ENCODE measurements around the gene DHRS1. TPM values are rescaled to one million over a fixed set of nuclear protein-coding genes. Genes with fewer than 3 reads are reported as not detected.
"Not testable (repeated sequence)": the region's sequence is repeated elsewhere in the genome, so short reads cannot be mapped to it uniquely, and the experiment has no call there.

DHRS1 gene
- total RNA-seq, 2 donors from 2014 or later = 28.5 to 29.0 TPM

GRCh38 chr14:24334431-24335291, 35.1 kb upstream of the DHRS1 start, which contains the start of gene ADCY4:
Gene ADCY4 (minus strand): TSS chr14:24335071. CDS start chr14:24334652, 419 bp downstream.
- peak in 1 of 2 donors; percentile 42 for DNase-seq
- peaks cover 0 to 2% of the 10 kb centered on the region in 2 donors for H3K36me3 Mint-ChIP-seq (ENCODE audit: insufficient read depth in 2 of 2)
- peaks cover 30% of the 10 kb centered on the region for H3K27me3 Mint-ChIP-seq (ENCODE audit: low read depth)
- peak within 1 kb of the TSS; percentile 71 to 83 for H3K4me3 Mint-ChIP-seq
- peaks cover 54% of the 10 kb centered on the region for H3K4me1 Mint-ChIP-seq (ENCODE audit: low read depth)
- ATAC-seq (replicated peaks in 1 of 2) = peak in 1 of 2 donors; percentile 25
- no peaks in the 10 kb centered on the region for H3K9me3 Mint-ChIP-seq
- no peak within 1 kb of the TSS for H3K27ac Mint-ChIP-seq

DNA sequence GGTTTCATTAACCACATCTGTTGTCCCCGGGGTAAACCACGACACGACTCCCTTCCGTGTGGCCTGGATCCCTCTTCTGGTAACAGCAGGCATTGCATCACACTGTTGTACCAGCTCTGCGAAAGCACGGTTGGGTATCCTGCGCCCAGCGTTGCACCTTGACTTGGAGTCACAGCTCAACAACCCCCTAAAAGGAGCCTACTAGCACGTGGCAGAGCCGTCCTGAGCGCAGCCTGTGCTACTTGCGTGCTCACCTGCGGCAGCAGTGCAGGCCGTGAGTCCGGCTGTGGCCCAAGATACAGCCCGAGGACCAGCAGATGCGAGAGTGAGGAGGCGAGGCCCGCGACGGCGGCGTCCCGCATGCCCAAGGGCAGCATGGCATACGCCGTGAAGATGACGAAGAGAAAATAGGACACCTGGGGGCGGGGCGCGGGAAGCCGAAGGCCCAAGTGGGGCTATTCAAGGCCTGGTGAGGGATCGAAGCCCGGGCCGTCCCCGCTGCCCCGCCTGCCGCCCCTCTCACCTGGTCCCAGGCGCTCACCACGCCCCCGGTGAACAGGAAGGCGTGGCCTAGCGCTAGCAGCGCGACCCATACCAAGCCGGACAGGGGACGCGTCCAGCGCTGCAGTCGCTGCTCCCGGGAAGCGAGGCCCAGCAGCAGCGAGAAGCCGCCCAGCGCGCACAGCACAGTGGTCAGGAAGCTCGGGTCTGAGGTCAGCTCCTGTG, 32.9 kb upstream of the DHRS1 start:
- H3K4me1 Mint-ChIP-seq (ENCODE audit: low read depth) = peaks cover 55% of the 10 kb centered on the region

DNA sequence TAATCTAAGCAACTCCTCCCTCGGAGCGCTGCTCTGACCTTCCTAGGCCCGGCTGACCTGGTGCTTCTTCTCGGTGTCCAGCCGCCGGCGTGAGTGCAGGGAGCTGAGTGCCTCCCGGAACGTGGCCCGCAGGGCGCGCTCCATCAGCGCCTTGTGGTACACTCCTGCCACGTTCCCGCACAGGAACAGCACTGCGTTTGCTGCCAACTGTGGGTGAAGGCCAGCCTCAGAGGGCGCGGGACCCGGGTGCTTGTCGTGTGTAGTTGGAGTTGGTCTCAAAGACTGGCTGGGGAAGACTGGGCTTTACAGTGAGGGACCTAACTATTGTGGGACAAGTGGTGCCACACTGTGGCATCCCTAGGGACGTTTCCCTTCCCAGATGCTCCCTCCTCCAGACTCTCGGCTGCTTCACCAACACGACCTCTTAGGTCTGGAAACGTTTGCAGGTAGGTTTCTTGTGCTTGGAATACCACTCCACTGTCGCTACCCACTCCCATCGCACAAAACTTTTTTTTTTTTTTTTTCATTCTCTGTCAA, 32.2 kb upstream of the DHRS1 start:
- ATAC-seq (replicated peaks in 1 of 2) = peak in 1 of 2 donors; percentile 3
- H3K4me1 Mint-ChIP-seq (ENCODE audit: low read depth) = peaks cover 54% of the 10 kb centered on the region

More for the DNA sequence above, 32.9 kb upstream of the DHRS1 start:
- Mint-ChIP-seq H3K27me3 (ENCODE audit: low read depth) (peaks cover 30% of the 10 kb centered on the region), H3K36me3 (ENCODE audit: insufficient read depth in 2 of 2) (peaks cover 0 to 2% of the 10 kb centered on the region in 2 donors), H3K4me3 (peak overlapping the region; percentile 83 to 86), H3K27ac (peak overlapping the region; percentile 17), H3K9me3 (no peaks in the 10 kb centered on the region)
- DNase-seq (peak; percentile 84 to 87), ATAC-seq (replicated peaks in 1 of 2) (peak; percentile 78 to 81)

GRCh38 chr14:24330973-24331674, 31.5 kb upstream of the DHRS1 start:
- Mint-ChIP-seq H3K4me1 (ENCODE audit: low read depth) (peaks cover 54% of the 10 kb centered on the region), H3K4me3 (no peak overlapping the region), H3K9me3 (no peaks in the 10 kb centered on the region), H3K36me3 (ENCODE audit: insufficient read depth in 2 of 2) (no peaks in the 10 kb centered on the region), H3K27ac (no peak overlapping the region), H3K27me3 (ENCODE audit: low read depth) (peaks cover 30% of the 10 kb centered on the region)
- no peak for DNase-seq
- ATAC-seq (replicated peaks in 1 of 2) = no peak

More for the DNA sequence above, 32.2 kb upstream of the DHRS1 start:
- peak overlapping the region; percentile 17 for H3K27ac Mint-ChIP-seq
- H3K4me3 Mint-ChIP-seq = peak overlapping the region; percentile 83 to 86
- no peak for DNase-seq
- no peaks in the 10 kb centered on the region for H3K9me3 Mint-ChIP-seq
- H3K27me3 Mint-ChIP-seq (ENCODE audit: low read depth) = peaks cover 30% of the 10 kb centered on the region
- H3K36me3 Mint-ChIP-seq (ENCODE audit: insufficient read depth in 2 of 2) = peaks cover 0 to 2% of the 10 kb centered on the region in 2 donors

DNA sequence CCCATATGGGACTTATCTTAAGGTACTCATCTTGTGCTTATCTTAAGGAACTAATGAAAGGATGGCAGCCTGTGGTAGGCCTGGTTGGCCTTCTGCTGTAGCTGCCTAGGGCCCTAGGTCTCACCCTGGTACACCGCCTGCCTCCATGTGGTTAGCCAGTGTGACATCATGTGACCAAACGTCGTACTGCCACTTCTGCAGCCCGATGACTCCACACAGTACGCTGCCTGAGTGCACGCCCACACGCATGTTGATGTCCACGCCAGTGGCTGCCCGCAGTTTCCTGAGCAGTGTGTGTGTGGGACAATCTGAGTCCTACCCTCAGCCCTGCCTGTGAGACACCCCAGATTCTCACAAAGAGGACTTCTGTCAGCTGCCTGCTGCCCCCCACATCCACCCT, 30.2 kb upstream of the DHRS1 start:
- peaks cover 47% of the 10 kb centered on the region for H3K4me1 Mint-ChIP-seq (ENCODE audit: low read depth)
- H3K4me3 Mint-ChIP-seq = no peak overlapping the region
- no peak overlapping the region for H3K27ac Mint-ChIP-seq
- ATAC-seq (replicated peaks in 1 of 2) (peak; percentile 45 to 57), DNase-seq (peak; percentile 67 to 72)
- H3K27me3 Mint-ChIP-seq (ENCODE audit: low read depth) = peaks cover 21% of the 10 kb centered on the region
- H3K36me3 Mint-ChIP-seq (ENCODE audit: insufficient read depth in 2 of 2) = no peaks in the 10 kb centered on the region
- H3K9me3 Mint-ChIP-seq = no peaks in the 10 kb centered on the region

GRCh38 chr14:24329073-24329663, 29.6 kb upstream of the DHRS1 start:
- H3K4me3 Mint-ChIP-seq = no peak overlapping the region
- DNase-seq (no peak), ATAC-seq (replicated peaks in 1 of 2) (no peak)
- no peak overlapping the region for H3K27ac Mint-ChIP-seq
- H3K9me3 Mint-ChIP-seq = no peaks in the 10 kb centered on the region
- H3K36me3 Mint-ChIP-seq (ENCODE audit: insufficient read depth in 2 of 2) = no peaks in the 10 kb centered on the region
- peaks cover 20% of the 10 kb centered on the region for H3K27me3 Mint-ChIP-seq (ENCODE audit: low read depth)
- peaks cover 41% of the 10 kb centered on the region for H3K4me1 Mint-ChIP-seq (ENCODE audit: low read depth)

- not testable (repeated sequence) for H3K4me3 Mint-ChIP-seq; H3K9me3 Mint-ChIP-seq; H3K27ac Mint-ChIP-seq; DNase-seq; H3K36me3 Mint-ChIP-seq (ENCODE audit: insufficient read depth in 2 of 2); ATAC-seq (replicated peaks in 1 of 2)
- Mint-ChIP-seq H3K4me1 (ENCODE audit: low read depth) (peaks cover 31% of the 10 kb centered on the region), H3K27me3 (ENCODE audit: low read depth) (peaks cover 15% of the 10 kb centered on the region)
These were observed 28.3 kb upstream of the DHRS1 start for GRCh38 chr14:24327914-24328313.

- Mint-ChIP-seq H3K9me3 (no peaks in the 10 kb centered on the region), H3K4me3 (no peak overlapping the region), H3K27me3 (ENCODE audit: low read depth) (peaks cover 11% of the 10 kb centered on the region), H3K36me3 (ENCODE audit: insufficient read depth in 2 of 2) (no peaks in the 10 kb centered on the region), H3K27ac (no peak overlapping the region), H3K4me1 (ENCODE audit: low read depth) (peaks cover 28% of the 10 kb centered on the region)
- ATAC-seq (replicated peaks in 1 of 2) = no peak
- DNase-seq = no peak
These were observed 27.7 kb upstream of the DHRS1 start for GRCh38 chr14:24327303-24327702.

DNA sequence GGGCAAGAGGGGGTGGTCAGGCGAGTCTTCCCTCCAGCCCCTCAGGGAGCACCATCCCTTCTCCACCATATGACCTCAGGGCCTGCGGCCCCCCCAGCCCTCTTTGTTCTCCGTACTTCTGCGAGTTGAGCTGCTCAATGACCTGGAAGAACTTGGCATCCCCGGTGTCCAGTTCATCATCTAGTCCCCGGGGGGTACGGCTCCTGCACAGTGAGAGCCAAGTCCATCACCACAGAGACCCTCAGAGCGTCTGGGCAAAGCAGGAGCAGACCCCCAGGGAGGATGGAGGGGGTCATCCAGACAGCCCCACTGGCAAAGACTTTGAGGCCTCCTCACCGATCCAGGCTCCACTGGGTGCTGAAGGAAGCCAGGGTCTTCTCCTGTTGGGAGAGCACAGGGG, 26.4 kb upstream of the DHRS1 start:
- DNase-seq (no peak), ATAC-seq (replicated peaks in 1 of 2) (no peak)
- no peak overlapping the region for H3K4me3 Mint-ChIP-seq
- no peak overlapping the region for H3K27ac Mint-ChIP-seq
- peaks cover 2% of the 10 kb centered on the region for H3K27me3 Mint-ChIP-seq (ENCODE audit: low read depth)
- no peaks in the 10 kb centered on the region for H3K9me3 Mint-ChIP-seq
- H3K36me3 Mint-ChIP-seq (ENCODE audit: insufficient read depth in 2 of 2) = no peaks in the 10 kb centered on the region
- peaks cover 22% of the 10 kb centered on the region for H3K4me1 Mint-ChIP-seq (ENCODE audit: low read depth)

GRCh38 chr14:24325041-24325530, 25.5 kb upstream of the DHRS1 start:
- H3K4me3 Mint-ChIP-seq = no peak overlapping the region
- H3K36me3 Mint-ChIP-seq (ENCODE audit: insufficient read depth in 2 of 2) = no peaks in the 10 kb centered on the region
- DNase-seq (no peak), ATAC-seq (replicated peaks in 1 of 2) (no peak)
- no peaks in the 10 kb centered on the region for H3K27me3 Mint-ChIP-seq (ENCODE audit: low read depth)
- no peaks in the 10 kb centered on the region for H3K9me3 Mint-ChIP-seq
- peaks cover 21% of the 10 kb centered on the region for H3K4me1 Mint-ChIP-seq (ENCODE audit: low read depth)
- no peak overlapping the region for H3K27ac Mint-ChIP-seq

DNA sequence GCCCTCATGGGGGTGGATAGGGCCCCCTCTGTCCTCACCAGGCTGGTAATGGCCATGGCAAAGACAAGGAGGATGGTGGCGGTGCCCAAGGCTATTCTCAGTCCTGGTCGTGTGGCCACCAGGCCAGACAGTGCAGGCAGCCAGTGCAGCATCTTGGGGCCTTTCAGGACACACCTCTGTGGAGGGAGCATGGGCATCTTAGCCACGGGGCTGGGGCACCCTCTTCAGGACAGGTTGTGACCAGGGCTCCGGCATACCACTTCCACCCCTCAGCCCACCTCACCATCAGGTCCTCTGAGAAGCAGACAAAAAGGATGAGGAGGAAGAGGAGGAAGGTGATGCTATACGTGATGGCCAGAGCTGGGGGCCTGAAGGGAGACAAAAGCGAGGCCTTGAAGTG, 24.4 kb upstream of the DHRS1 start:
- ATAC-seq (replicated peaks in 1 of 2) = no peak
- Mint-ChIP-seq H3K9me3 (no peaks in the 10 kb centered on the region), H3K36me3 (ENCODE audit: insufficient read depth in 2 of 2) (no peaks in the 10 kb centered on the region), H3K27me3 (ENCODE audit: low read depth) (peaks cover 6% of the 10 kb centered on the region), H3K27ac (no peak overlapping the region), H3K4me1 (ENCODE audit: low read depth) (peaks cover 11% of the 10 kb centered on the region), H3K4me3 (no peak overlapping the region)
- DNase-seq = no peak

DNA sequence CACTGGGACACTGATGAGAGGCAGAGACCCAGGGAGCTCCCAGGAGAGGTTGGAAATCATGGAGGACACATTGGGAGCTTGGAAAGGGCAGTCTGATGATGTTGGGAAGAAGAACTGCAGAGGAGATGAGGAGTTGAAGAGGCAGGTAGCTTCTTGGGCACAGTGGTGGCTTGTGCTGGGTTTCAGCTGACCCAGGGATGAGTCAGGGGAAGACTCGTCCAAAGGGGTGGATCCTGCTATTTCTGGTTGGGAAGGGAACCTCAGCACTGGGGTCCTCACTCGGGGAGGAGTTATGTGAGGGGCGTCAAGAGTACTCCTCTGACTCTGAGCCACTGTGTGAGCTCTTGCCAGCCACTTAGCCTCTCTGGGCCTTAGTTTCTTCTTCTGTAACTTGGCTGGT, 23.8 kb upstream of the DHRS1 start:
- H3K9me3 Mint-ChIP-seq = no peaks in the 10 kb centered on the region
- no peak for DNase-seq
- ATAC-seq (replicated peaks in 1 of 2) = no peak
- H3K27ac Mint-ChIP-seq = no peak overlapping the region
- H3K4me3 Mint-ChIP-seq = no peak overlapping the region
- no peaks in the 10 kb centered on the region for H3K36me3 Mint-ChIP-seq (ENCODE audit: insufficient read depth in 2 of 2)
- peaks cover 6% of the 10 kb centered on the region for H3K27me3 Mint-ChIP-seq (ENCODE audit: low read depth)
- H3K4me1 Mint-ChIP-seq (ENCODE audit: low read depth) = peaks cover 6% of the 10 kb centered on the region

Measured in activated T-cell treated with anti-CD3 and anti-CD28 coated beads, Interleukin-2, amount 50 U/mL, for 72 hours (primary cell).